Forelimb muscle (tissue), 1 donor: ENCODE measurements around the gene EFEMP2. TPM values are rescaled to one million over a fixed set of nuclear protein-coding genes. Genes with fewer than 3 reads are reported as not detected.

Experiments
- DNase-seq: peaks from one replicate; pipeline ENCODE4 v3.0.0-alpha.2; 2013; ENCODE audit warnings: low read depth
- polyA plus RNA-seq: library from polyadenylated mRNA; unstranded; fragments of 120-200 nt; gene quantifications from one replicate; pipeline ENCODE4 v1.2.1, GENCODE V29; 2013; ENCODE audit not compliant: insufficient read length

EFEMP2 gene
- polyA plus RNA-seq, 1 donor: 82.6 TPM

DNA sequence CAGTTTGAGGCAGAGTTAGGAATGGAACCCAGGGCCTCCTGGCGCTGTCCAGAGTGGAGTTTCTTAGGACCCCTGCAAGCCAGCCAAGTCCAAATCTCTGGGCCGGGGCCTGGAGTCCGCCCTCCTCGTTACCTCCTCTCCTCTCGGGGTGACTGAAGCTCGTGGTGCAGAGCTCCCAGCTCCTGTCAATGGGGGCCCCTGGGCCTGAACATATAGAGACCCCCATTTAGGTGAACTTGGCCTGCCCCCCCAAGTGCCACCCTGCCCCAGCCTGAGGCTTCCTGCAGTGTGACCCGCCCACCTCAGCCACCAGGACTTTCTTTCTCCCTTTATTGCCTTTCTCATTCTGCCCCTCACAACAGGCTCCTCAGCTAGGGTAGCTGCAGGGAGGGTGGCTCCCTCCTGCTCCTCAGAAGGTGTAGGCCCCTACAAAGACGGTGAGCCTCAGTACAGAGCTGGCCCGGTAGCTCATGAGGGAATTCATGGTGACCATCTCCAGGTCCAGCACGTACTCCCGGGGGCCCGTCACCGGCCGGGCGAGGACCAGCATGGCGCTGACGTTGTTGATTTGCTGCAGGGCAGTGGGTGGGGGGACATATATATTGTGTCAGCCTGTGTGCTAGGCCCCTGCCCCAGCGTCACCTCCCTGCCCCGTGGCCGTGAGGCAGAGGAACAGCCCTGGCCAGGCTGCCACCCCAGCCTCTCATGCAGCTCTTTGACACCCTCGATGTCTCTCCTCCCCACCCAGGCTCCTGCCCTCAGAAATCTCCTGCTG, 5.9 kb downstream of the EFEMP2 start:
- DNase-seq: no peak

DNA sequence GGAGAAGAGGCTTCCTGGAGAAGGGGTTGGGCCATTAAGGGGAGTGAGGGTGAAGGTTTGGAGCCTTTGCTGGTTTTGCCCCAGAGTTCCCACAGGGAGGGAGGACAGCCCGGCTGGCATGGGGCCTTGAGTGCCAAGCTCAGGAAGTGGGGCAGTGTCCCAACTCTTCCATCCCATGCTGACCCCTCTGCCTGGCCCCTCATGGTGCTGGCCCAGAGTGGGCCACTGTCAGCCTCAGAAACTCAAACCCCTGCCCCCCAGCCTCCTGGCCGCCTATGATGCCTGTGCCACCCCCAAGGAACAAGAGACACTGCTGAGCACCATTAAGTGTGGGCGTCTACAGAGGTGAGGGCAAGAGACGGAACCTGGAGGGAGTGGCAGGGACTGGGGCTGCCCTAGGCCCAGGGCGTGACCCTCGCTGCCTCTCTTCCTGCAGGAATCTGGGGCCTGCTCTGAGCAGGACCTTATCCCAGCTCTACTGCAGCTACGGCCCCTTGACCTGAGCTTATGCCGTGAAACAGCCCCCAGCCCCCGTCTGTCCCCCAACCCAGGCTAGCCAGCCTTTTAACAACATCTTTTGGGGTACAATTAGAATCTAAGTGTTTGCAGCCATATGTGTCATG, 6.9 kb downstream of the EFEMP2 start:
- DNase-seq: no peak

DNA sequence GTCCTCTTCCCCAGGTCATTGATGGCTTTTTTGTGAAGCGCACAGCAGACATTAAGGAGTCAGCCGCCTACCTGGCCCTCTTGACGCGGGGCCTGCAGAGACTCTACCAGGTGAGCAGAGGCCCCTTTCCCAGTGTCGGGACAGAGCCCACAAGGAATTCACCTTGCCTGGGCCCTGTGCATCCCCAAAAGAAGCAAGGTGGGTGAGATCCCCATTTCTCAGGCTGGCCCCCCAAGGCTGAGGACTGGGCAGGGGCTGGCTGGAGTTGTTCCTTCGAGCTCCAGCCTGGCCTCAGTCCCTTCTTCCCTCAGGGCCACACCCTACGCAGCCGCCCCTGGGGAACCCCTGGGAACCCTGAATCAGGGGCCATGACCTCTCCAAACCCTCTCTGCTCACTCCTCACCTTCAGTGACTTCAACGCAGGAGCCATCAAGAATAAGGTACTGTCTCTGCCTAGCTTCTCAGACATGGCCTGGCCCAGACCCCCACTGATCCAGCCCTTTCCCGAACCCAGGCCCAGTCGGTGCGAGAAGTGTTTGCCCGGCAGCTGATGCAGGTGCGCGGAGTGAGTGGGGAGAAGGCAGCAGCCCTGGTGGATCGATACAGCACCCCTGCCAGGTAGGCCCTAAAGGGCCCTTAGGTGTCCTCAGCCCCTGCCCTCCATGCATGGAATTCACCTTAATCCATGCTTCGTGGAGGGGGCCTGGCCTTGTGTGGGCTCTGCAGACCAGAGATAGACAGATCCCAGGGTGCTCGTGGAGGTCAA, 7.7 kb downstream of the EFEMP2 start:
- DNase-seq: no peak

DNA sequence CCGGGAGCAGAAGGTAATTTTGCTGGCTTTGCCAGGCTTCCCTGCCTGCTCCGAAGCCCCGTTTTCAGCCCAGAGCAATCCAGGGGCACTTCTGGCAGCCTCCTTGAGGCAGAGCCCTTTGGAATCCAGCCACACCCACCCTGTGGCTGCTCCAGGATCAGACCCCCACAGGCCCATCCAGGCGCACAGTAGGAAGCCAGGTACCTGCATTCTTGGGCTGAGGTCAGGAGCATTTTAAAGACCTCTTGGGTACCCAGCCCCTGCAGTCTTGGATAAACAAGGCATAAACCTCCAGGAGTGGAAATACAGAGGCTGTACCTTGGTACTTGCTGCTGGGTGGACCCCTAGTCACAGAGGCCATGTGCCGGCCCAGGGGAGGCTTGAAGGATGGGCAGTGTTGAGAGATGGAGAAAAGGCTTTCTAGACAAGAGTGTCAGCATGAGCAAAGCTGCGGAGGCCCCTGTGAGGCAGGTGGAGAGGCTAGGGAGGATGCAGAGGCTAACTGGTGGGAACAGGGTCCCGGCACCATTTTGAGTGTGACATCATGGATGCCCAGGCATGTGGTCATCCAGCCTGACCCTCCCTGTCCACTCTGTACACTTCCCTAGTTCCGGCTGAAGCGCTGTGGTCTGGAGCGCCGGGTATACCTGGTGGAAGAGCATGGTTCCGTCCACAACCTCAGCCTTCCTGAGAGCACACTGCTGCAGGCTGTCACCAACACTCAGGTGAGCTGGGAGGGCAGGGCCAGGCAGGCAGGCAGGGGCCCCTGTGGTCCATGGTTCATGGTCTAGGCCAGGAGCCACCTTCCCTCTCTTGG, 8.5 kb downstream of the EFEMP2 start:
- DNase-seq: no peak

DNA sequence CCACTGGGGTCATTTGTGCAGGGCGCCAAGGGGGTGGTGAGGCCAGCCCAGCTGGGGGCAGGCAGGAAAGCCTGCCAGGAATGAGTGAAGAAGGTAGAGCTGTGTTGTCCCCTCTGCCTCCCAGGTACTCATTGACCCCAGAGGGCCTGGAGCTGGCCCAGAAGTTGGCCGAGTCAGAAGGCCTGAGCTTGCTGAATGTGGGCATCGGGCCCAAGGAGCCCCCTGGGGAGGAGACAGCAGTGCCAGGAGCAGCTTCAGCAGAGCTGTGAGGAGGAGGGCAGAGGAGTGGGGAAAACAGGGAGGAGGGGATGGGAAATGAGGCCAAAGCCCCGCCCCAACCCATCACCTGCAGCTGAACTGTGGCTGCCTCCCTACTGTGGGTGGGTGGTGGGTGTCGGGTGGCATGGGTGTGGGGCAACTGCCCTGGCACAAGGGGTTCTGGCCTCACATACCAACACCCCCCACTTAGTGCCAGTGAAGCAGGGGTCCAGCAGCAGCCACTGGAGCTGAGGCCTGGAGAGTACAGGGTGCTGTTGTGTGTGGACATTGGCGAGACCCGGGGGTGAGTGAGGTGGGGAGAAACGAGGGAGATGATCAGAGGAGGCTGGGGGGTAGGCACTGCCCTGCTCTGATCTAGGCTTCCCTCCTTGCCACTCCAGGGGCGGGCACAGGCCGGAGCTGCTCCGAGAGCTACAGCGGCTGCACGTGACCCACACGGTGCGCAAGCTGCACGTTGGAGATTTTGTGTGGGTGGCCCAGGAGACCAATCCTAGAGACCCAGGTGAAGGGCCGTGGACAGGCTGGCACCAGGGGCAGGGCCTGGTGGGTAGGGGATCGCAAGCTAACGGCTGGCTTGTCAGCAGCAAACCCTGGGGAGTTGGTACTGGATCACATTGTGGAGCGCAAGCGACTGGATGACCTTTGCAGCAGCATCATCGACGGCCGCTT, 9.4 kb downstream of the EFEMP2 start:
- no peak for DNase-seq

DNA sequence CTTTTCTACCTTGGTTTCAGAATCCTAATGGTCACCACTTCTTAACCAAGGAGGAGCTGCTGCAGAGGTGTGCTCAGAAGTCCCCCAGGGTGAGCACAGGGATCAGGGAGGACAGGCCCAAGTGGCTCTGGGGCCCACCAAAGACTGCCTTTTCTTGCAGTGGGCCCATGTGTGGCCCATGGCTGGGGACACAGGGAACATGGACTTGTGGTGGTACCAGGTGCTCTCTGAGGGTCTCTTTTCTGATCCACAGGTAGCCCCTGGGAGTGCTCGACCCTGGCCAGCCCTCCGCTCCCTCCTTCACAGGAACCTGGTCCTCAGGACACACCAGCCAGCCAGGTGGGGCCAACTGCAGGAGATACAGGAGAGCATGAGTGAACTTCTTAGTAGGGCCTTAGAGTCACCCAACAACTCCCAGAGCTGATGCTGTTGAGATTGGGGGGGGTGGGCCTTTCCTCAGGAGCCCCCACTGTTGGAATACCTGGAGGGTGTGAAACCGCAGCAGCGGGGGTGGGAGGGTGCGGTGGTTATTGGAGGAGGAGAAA, 10.3 kb downstream of the EFEMP2 start:
- no peak for DNase-seq

DNA sequence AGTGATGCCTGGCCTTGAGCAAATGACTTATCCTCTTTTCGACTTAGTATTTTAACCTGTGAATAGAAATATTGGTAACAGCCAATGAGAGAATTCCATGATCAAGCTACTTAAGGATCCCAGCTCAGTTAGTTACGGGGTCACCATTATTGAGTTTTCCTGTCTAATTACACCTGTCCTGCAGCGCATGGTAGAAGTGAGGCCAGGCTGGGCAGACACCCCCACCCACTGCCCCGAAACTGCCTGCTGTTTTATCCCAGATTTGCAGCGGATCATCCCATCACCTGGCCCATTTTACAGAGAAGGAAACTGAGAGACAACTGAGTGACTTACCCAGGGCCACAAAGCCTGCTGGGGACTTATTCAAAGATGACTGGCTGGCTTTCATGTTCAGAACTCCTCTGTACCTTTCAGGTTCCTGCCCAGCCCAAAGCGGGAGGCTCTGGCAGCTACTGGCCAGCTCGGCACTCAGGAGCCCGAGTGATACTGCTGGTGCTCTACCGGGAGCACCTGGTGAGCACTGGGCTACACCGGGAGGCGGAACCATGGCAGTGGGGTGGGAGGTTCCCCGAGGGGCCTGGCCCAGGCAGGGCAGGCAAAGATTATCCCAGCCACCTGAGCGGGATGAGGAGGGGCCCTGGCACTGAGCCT, 10.9 kb downstream of the EFEMP2 start:
- DNase-seq: no peak

DNA sequence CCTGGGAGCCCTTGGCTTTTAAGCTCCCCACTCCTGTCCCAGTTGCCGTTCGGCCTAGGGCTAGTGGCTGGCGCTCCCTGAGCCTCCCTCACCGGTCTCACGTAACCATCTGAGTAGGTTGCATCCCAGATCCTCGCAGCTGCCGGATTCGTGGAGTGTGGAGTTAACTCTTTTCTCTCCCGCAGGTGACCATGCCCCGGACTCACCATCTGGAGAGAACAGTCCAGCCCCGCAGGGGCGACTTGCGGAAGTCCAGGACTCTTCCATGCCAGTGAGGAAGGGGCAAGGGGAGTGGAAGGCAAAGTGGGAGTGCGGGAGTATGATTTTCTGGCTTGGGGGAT, 11.5 kb downstream of the EFEMP2 start:
- DNase-seq: no peak

DNA sequence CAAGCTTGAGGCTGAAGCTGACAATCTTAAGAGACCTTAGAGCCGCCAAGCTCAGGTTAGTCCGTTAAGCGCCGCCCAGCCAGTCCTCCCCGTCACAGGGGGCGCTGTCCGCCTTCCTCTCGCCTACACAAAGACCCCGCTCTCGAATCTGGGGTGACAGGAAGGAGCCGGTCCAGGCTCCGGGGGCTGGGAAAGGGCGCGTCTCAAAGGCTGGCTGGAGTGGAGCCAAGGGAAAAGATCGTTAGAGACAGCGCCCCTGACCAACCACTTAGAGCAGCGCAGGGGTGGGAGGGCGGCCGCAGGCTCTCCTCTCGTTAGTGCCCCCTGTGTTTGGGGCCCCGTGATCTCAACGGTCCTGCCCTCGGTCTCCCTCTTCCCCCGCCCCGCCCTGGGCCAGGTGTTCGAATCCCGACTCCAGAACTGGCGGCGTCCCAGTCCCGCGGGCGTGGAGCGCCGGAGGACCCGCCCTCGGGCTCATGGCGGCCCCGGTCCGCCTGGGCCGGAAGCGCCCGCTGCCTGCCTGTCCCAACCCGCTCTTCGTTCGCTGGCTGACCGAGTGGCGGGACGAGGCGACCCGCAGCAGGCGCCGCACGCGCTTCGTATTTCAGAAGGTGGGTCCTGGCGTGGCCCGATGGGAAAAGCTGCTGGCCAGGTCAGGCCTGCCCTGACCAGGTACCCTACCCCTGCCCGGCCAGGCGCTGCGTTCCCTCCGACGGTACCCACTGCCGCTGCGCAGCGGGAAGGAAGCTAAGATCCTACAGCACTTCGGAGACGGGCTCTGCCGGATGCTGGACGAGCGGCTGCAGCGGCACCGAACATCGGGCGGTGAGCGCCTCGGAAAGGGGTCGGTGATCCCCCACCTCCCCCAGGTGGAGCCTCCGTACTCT, 12.1 kb downstream of the EFEMP2 start, which contains the start of gene MUS81:
Gene MUS81, plus strand, starts transcription at position 156 of the 887 bp plus-strand sequence. Its CDS starts 321 bp downstream, at position 477.
- DNase-seq: peak; percentile 91

DNA sequence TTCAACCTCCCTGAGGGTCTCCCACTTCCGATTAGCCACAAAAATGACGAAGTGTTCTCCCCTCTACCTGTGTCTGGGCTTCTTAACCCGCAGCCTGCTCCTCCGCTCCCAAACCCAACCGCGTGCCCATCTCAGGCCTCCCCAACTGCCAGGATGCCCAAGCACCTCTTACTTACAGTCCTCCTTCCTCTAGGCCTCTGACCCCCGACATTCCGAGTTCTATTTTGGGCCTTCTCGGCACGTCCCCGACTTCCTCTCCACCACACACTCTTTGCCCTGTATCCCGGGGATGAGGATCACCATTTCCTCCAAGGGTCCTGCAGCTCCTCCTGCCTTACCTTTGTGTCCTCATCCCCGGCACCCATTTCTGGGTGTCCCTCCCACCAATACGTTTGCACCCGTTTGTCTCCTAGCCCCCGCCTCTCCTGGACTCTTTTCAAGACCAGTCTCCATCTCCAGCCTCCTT, 12.8 kb downstream of the EFEMP2 start:
- no peak for DNase-seq

DNA sequence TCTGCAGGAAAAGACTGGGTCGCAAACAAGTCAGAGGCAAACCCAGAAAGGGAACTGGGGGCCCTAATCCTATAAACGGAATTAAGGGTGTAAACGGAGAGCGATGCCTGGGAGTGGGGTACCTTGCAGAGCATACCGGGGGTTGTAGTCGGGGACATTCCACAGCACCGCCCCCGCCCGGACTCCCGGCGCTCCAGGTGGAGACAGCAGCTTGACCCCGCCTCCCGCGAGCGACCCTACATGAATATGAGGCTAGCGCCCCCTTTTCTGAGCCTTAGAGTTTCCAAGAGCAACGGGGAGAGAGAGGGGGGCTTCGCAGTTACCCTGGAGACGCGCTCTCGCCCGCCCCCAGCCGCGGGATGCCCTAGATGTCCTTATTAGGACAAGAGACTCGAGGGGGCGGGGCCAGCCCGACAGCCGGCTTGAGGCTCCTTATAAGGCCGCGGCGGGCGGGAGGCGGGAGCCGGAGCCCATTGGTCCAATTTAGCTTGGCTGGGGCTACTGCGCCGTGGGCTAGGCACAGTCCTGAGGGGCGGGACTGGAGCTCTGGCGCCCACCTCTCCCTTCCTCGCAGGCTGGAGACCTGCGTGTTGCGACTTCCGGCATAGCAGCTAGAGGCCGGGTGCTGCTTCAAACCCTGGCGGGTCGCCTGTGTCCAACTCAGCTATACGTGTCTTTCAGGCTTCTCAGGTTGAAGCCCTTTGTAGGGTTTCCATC, 13.3 kb downstream of the EFEMP2 start:
- peak; percentile 83 for DNase-seq

DNA sequence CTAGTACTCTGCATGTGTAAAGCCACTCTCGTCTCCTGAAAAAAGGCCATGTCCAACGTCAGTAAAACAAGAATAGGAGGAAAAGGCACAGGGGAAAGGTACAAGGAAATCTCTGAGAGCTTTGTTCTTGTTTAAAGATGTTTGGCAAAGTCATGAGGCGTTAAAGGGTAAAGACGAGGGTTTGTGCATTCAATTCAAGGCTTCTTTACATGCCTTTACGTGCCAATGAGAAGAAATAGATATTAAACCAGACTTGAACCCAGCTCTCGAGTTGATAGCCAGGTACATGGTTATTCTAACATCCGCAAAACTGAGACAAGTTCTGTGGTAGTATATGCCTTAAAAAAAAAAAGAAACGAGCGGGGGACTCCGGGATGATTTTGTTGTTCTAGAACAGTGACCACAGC, 13.9 kb downstream of the EFEMP2 start:
- DNase-seq: no peak

DNA sequence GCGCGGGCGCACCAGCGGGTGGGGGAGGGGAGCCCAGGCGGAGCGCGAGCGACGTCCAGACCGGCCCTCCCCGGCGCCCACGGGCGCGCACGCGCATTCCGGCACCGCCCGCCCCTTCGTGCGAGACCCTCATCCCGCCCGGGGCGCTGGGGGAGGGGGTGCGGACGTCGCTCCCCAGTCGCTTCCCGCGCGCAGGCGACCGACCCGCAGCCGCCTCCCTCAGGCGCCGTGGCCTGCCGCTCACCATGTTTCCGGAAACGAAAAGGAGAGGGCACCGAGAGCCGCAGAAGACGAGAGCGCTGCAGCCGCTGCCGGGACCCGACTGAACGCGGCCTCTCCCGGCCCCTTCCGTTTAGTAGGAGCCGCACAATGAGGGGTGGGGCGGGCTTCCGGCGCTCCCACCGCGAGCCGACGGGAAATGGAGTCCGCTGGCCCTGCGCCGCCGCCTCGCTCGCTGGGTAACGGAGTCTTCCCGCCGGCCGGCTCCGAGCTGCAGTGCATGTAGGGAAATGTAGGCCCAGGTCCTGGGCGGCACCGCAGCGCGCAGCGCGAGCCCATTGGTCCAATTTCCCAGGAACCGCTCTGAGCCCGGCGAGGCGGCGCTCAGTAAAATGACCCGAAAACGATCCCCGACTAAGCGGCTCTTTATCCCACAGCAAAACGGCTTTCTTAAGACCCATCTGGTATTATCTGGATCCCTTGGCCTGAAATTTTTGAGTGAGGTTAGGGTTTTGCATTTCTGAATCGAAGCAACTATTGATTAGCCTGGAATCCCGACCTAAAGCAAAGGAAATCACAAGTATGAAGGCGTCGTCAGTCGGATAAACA, 14.5 kb downstream of the EFEMP2 start, which contains the start of gene CFL1:
Gene CFL1, minus strand, starts transcription at position 328 of the 828 bp plus-strand sequence. Its CDS starts 81 bp downstream, at position 247.
- DNase-seq: peak; percentile 92

DNA sequence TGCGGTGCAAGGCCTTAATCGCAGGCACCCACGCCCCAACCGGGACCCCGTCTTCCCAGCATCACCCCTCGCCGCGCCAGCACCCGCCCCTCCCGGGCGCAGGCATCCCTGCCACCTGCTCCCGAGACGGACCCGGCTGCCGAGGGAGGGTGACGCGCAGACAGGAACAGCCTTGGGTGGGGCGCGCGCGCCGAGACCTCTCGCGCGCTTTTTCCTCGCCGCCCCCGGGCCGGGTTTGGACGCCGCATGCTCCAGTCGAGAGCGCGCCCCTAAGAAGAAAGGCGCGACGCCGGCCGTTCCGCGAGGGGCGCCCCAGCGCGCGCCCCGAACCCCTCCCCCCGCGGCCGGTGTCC, 15.1 kb downstream of the EFEMP2 start:
- DNase-seq: no peak

DNA sequence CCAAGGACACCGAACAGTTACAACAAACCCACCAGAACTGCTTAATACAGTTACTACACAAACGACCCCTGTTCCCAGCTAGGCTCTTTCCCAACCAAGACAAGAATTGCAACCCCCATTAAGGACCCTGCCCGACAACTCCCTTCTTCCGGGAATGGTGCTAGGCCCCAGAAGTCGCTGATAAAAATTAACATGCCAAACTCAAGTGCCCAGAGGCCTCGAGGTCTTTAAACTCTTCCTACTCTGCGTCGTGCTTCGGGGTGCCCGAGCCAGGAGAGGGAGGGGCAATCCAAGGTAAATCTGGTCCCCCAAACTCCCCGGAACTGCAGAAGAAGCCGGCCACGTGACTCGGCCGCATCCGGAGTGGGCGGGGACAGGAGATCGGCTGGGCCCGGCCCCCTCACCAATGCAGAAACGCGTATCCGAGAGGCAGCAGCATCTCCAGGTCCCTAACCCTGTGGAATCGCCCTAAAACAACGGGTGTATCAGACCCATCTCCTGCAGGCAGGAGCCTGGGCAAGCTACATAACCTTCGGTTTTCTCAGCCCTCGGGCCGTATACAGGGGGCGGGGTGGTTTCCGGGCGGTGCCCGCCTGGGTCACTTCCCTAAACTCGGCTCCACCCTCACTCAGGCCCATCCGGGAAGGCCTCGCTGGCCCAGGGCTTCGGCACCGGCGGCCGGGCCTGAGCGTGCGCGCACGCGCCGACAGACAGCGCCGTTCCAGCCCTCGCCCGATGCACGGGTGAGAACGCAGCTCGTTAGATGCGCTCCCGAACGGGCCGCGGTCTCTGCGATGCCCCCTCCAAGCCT, 15.7 kb downstream of the EFEMP2 start:
- no peak for DNase-seq

DNA sequence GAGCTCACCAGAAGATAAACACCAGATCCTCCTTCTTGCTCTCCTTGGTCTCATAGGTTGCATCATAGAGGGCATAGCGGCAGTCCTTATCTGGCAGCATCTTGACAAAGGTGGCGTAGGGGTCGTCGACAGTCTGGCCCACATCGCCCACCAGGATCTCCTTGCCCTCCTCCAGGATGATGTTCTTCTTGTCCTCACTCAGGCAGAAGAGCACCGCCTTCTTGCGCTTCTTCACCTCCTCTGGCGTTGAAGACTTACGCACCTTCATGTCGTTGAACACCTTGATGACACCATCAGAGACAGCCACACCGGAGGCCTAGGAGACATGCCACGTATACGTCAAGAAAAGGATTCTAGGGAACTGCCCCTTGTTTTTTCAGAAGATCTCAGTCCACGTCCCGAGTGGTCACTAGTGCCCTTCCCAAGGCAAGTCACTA, 16.7 kb downstream of the EFEMP2 start:
- DNase-seq: no peak
